Measurements from ENCODE around the gene THBS2.
"Not testable (repeated sequence)": the region's sequence is repeated elsewhere in the genome, so short reads cannot be mapped to it uniquely, and the experiment has no call there.

Gene THBS2

DNA sequence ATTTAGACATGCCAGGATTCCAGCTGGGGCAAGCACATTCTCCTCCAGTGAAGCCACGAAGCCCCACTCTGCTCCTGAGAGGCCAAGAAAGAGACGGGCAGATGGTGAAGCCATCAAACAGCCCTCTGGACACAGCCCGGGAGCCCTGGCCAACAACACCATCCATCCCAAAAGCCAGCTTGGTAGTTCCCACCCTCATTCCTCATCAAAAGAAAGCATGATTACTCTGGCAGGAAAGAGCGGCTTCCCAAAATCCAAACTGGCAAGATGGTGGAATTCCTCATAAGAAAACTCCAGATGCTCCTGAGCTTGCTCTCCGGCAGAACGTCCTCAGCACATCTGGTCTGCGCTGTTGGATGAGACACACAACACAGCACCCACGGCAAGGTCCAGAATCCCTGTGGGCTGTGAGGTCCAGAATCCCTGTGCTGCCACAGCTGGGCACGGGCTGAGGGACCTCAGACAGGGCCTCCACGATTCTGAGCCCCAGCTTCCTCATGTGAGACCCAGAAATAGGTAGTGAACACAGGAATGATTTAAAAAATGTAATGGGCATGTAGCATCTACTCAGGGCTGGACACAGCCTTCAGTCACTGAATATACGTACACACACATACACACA lies 52.6 kb downstream of the THBS2 start:
- DNase-seq (ENCODE audit: low spot score) = no peak
- in situ Hi-C loops (cut with MboI; ENCODE audit: low pct_unique_long_range_greater_than_20kb, low sequenced_read_pairs, unreplicated experiment) = no loop called here
- TF ChIP-seq, protein P1, sequence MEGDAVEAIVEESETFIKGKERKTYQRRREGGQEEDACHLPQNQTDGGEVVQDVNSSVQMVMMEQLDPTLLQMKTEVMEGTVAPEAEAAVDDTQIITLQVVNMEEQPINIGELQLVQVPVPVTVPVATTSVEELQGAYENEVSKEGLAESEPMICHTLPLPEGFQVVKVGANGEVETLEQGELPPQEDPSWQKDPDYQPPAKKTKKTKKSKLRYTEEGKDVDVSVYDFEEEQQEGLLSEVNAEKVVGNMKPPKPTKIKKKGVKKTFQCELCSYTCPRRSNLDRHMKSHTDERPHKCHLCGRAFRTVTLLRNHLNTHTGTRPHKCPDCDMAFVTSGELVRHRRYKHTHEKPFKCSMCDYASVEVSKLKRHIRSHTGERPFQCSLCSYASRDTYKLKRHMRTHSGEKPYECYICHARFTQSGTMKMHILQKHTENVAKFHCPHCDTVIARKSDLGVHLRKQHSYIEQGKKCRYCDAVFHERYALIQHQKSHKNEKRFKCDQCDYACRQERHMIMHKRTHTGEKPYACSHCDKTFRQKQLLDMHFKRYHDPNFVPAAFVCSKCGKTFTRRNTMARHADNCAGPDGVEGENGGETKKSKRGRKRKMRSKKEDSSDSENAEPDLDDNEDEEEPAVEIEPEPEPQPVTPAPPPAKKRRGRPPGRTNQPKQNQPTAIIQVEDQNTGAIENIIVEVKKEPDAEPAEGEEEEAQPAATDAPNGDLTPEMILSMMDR (IDR thresholded peaks at IDR 0.05; ENCODE audit: extremely low read depth, insufficient read depth, missing control alignments) = no peak

DNA sequence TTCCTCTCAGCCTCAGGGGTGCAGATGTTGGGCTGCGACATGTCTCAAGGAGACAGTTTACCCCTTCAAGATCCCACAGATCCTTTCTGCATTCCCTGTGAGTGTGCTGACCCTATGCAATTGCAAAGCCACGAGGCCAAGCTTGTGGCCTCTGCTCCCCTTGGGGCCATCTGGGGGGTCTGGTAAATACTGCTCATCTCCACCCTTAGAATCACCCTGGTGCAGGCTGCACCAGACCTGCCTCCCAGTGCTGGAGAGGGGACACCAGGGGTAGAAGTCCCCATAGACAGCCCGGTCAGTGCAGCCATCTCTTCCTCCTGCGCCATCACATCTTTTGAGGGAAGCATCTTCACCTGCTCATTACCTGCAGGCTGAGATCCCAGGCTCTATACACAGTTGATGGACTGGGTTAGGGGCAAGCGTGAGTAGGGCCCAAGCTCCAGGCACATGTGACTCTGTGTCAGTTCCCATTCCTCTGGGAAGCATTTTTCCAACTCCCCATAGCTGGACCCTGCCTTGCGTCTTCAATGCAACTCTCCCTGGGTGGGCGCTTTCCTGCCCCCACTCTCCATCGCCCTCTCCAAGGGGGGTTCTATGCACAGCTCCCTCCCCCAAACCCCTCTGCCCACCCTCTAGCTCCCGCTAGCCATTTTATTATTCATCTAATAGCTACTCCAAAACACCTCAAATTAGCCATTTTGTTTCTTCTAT lies 53.9 kb downstream of the THBS2 start:
- in situ Hi-C loops (cut with MboI; ENCODE audit: low pct_unique_long_range_greater_than_20kb, low sequenced_read_pairs, unreplicated experiment) = no loop called here
- TF ChIP-seq, protein P1 (IDR thresholded peaks at IDR 0.05; ENCODE audit: extremely low read depth, insufficient read depth, missing control alignments) = no peak
- no peak for DNase-seq (ENCODE audit: low spot score)

DNA sequence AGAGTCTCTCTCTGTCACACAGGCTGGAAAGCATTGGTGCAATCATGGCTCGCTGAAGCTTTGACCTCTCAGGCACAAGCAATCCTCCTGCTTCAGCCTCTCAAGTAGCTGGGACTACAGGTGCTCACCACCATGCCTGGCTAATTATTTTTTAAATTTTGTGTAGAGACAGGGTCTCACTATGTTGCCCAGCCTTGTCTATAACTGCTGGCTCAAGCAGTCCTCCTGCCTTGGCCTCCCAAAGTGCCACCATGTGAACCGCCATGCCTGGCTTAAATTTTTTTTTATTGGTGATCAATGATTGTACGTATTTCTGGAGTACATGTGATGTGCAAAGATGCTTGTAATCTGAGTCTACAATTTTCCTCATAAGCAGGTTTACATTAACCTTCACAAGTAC lies 54.8 kb downstream of the THBS2 start:
- TF ChIP-seq, protein P1 (IDR thresholded peaks at IDR 0.05; ENCODE audit: extremely low read depth, insufficient read depth, missing control alignments) = no peak
- no peak for DNase-seq (ENCODE audit: low spot score)
- in situ Hi-C loops (cut with MboI; ENCODE audit: low pct_unique_long_range_greater_than_20kb, low sequenced_read_pairs, unreplicated experiment) = no loop called here

DNA sequence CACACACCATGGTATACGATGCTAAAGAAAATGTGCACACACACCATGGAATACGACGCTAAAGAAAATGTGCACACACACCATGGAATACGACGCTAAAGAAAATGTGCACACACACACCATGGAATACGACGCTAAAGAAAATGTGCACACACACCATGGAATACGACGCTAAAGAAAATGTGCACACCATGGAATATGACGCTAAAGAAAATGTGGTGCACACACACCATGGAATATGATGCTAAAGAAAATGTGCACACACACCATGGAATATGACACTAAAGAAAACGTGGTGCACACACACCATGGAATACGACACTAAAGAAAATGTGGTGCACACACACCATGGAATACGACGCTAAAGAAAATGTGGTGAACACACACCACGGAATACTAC lies 55.7 kb downstream of the THBS2 start:
- DNase-seq (ENCODE audit: low spot score); in situ Hi-C loops (cut with MboI; ENCODE audit: low pct_unique_long_range_greater_than_20kb, low sequenced_read_pairs, unreplicated experiment): not testable (repeated sequence)

DNA sequence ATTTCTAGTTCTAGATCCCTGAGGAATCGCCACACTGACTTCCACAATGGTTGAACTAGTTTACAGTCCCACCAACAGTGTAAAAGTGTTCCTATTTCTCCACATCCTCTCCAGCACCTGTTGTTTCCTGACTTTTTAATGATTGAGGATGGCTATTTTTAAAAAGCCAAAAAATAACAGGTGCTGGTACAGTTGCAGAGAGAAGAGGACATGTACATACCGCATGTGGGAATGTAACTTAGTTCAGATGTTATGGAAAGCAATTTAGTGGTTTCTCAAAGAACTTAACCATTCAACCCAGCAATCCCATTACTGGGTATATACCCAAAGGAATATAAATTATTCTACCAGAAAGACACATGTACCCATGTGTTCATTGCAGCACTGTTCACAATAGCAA lies 57.4 kb downstream of the THBS2 start:
- in situ Hi-C loops (cut with MboI; ENCODE audit: low pct_unique_long_range_greater_than_20kb, low sequenced_read_pairs, unreplicated experiment); DNase-seq (ENCODE audit: low spot score): not testable (repeated sequence)

DNA sequence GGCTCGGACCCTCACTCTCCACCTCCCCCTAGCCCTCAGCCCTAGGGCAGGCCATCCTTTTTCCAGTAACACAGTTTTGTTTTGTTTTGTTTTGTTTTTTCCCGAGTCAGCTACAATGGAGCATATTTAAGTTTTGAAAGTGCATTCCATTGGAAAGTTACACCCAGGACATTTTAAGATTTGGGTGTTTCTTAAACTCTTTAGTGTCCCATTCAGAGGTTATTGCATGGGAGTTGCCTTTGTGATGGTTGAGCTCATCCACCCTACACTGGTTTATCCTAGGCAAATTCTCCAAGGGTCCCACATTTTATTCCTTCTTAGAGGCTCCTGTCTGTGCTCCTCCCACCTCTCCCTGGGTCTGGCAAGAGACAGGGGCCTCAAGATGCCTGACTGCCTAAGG lies 58.9 kb downstream of the THBS2 start:
- TF ChIP-seq, protein P1 (IDR thresholded peaks at IDR 0.05; ENCODE audit: extremely low read depth, insufficient read depth, missing control alignments) = no peak
- in situ Hi-C loops (cut with MboI; ENCODE audit: low pct_unique_long_range_greater_than_20kb, low sequenced_read_pairs, unreplicated experiment) = no loop called here
- DNase-seq (ENCODE audit: low spot score) = no peak

DNA sequence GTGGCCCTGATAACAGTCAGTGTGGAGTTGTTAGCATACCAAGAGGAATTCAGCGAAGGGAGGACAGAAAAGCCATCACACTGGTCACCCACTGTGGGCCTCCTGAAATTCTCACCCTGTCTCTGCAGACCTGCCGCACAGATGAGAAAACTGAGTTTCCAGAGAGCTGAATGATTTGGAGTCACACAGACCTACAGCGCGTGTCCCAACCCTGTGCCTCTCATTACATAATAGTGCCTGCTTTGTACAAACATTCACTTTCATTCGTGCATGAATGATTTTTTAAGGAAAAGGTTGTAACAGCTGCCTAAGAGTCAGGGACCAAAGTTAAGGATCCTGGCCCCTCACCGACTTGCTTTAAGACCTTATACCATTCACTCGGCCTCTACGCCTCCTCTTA lies 62.7 kb downstream of the THBS2 start:
- TF ChIP-seq, protein P1 (IDR thresholded peaks at IDR 0.05; ENCODE audit: extremely low read depth, insufficient read depth, missing control alignments) = no peak
- no peak for DNase-seq (ENCODE audit: low spot score)
- in situ Hi-C loops (cut with MboI; ENCODE audit: low pct_unique_long_range_greater_than_20kb, low sequenced_read_pairs, unreplicated experiment) = no loop called here
